Measurements from ENCODE around the gene ABHD16A. TPM values are rescaled to one million over a fixed set of nuclear protein-coding genes. Genes with fewer than 3 reads are reported as not detected.

ABHD16A gene
- total RNA-seq, 1 donor = 43.4 TPM

- Histone ChIP-seq H3K4me3 (ENCODE audit: insufficient read depth, low read length) (no peak within 1 kb of the TSS), H3K9me3 (ENCODE audit: low read depth, low read length) (no peaks in the 10 kb centered on the region), H3K79me2 (ENCODE audit: insufficient read depth, low read length) (no peaks in the 10 kb centered on the region), H3K27me3 (ENCODE audit: insufficient read depth, low read length) (no peaks in the 10 kb centered on the region), H3K4me2 (ENCODE audit: insufficient read depth, low read length) (no peak within 1 kb of the TSS), H3K4me1 (ENCODE audit: insufficient read depth, low read length) (no peaks in the 10 kb centered on the region), H3K27ac (ENCODE audit: low read depth, low read length) (no peak within 1 kb of the TSS), H2AFZ (ENCODE audit: low read length) (no peak within 1 kb of the TSS), H4K20me1 (ENCODE audit: insufficient read depth, low read length) (no peaks in the 10 kb centered on the region), H3K36me3 (ENCODE audit: insufficient read depth, low read length) (peaks cover 7% of the 10 kb centered on the region)
- no peak for TF ChIP-seq CTCF (IDR thresholded peaks at IDR 0.05; ENCODE audit: extremely low read depth, low read depth, low read length)
- DNase-seq (ENCODE audit: insufficient read length, low spot score, missing footprints) = peak; percentile 59
Observed at GRCh38 chr6:31721351-31722020, 18.4 kb upstream of the ABHD16A start, which contains the start of gene LY6G6C. Gene LY6G6C, minus strand, starts transcription at chr6:31721746. Its CDS starts 67 bp downstream, at chr6:31721679.

GRCh38 chr6:31720196-31720770, 17.2 kb upstream of the ABHD16A start:
- no peak for TF ChIP-seq CTCF (IDR thresholded peaks at IDR 0.05; ENCODE audit: extremely low read depth, low read depth, low read length)
- Histone ChIP-seq H3K4me1 (ENCODE audit: insufficient read depth, low read length) (no peaks in the 10 kb centered on the region), H2AFZ (ENCODE audit: low read length) (no peak overlapping the region), H3K27ac (ENCODE audit: low read depth, low read length) (no peak overlapping the region), H3K4me3 (ENCODE audit: insufficient read depth, low read length) (no peak overlapping the region), H3K27me3 (ENCODE audit: insufficient read depth, low read length) (no peaks in the 10 kb centered on the region), H3K4me2 (ENCODE audit: insufficient read depth, low read length) (no peak overlapping the region), H3K79me2 (ENCODE audit: insufficient read depth, low read length) (no peaks in the 10 kb centered on the region), H4K20me1 (ENCODE audit: insufficient read depth, low read length) (no peaks in the 10 kb centered on the region), H3K9me3 (ENCODE audit: low read depth, low read length) (no peaks in the 10 kb centered on the region), H3K36me3 (ENCODE audit: insufficient read depth, low read length) (no peaks in the 10 kb centered on the region)
- DNase-seq (ENCODE audit: insufficient read length, low spot score, missing footprints) = no peak

GRCh38 chr6:31719001-31719400, 15.9 kb upstream of the ABHD16A start:
- Histone ChIP-seq H3K27me3 (ENCODE audit: insufficient read depth, low read length) (peaks cover 5% of the 10 kb centered on the region), H3K36me3 (ENCODE audit: insufficient read depth, low read length) (no peaks in the 10 kb centered on the region), H3K4me1 (ENCODE audit: insufficient read depth, low read length) (no peaks in the 10 kb centered on the region), H3K79me2 (ENCODE audit: insufficient read depth, low read length) (no peaks in the 10 kb centered on the region), H3K4me3 (ENCODE audit: insufficient read depth, low read length) (no peak overlapping the region), H3K4me2 (ENCODE audit: insufficient read depth, low read length) (no peak overlapping the region), H2AFZ (ENCODE audit: low read length) (no peak overlapping the region), H3K9me3 (ENCODE audit: low read depth, low read length) (no peaks in the 10 kb centered on the region), H4K20me1 (ENCODE audit: insufficient read depth, low read length) (no peaks in the 10 kb centered on the region), H3K27ac (ENCODE audit: low read depth, low read length) (no peak overlapping the region)
- DNase-seq (ENCODE audit: insufficient read length, low spot score, missing footprints) = no peak
- no peak for TF ChIP-seq CTCF (IDR thresholded peaks at IDR 0.05; ENCODE audit: extremely low read depth, low read depth, low read length)

- Histone ChIP-seq H3K36me3 (ENCODE audit: insufficient read depth, low read length) (no peaks in the 10 kb centered on the region), H2AFZ (ENCODE audit: low read length) (no peak overlapping the region), H3K9me3 (ENCODE audit: low read depth, low read length) (no peaks in the 10 kb centered on the region), H3K27me3 (ENCODE audit: insufficient read depth, low read length) (peaks cover 6% of the 10 kb centered on the region), H3K27ac (ENCODE audit: low read depth, low read length) (no peak overlapping the region), H3K4me1 (ENCODE audit: insufficient read depth, low read length) (no peaks in the 10 kb centered on the region), H4K20me1 (ENCODE audit: insufficient read depth, low read length) (no peaks in the 10 kb centered on the region), H3K4me2 (ENCODE audit: insufficient read depth, low read length) (no peak overlapping the region), H3K79me2 (ENCODE audit: insufficient read depth, low read length) (no peaks in the 10 kb centered on the region), H3K4me3 (ENCODE audit: insufficient read depth, low read length) (no peak overlapping the region)
- no peak for TF ChIP-seq CTCF (IDR thresholded peaks at IDR 0.05; ENCODE audit: extremely low read depth, low read depth, low read length)
- no peak for DNase-seq (ENCODE audit: insufficient read length, low spot score, missing footprints)
Observed at GRCh38 chr6:31718265-31718664, 15.1 kb upstream of the ABHD16A start.

Measured in osteoblast (primary cell).